Thoracic aorta (tissue), 2 donors: ENCODE data around the gene WFDC12. TPM values are rescaled to one million over a fixed set of nuclear protein-coding genes. Genes with fewer than 3 reads are reported as not detected.

ENCODE experiments used
- ATAC-seq: fragments of 150-250 bp; one replicate; pipeline ENCODE4 v1.8.0; 2017; ENCODE audit warnings: low read depth; ENCODE audit not compliant: insufficient number of reproducible peaks, low FRiP score
- DNase-seq: peaks from one replicate; pipeline ENCODE4 v3.0.0-alpha.2; 2020; ENCODE audit warnings: low spot score
- H3K27ac ChIP-seq, 2 donors: fragments of 200-600 bp; sonication (generic); 1 replicate in 1 of 2; 2 replicates in 1 of 2; pipeline ENCODE4 v1.5.1; 2016; ENCODE audit warnings: mild to moderate bottlenecking in 2 of 2, moderate library complexity in 2 of 2
- H3K27me3 ChIP-seq: fragments of 200-600 bp; sonication (generic); replicated peaks from 2 replicates; pipeline ENCODE4 v1.6.0; 2016; ENCODE audit warnings: mild to moderate bottlenecking; ENCODE audit not compliant: insufficient read depth
- H3K36me3 ChIP-seq: fragments of 200-600 bp; sonication (generic); one replicate; pipeline ENCODE4 v1.5.1; 2016
- H3K4me1 ChIP-seq, 2 donors: fragments of 200-600 bp; sonication (generic); 1 replicate in 1 of 2; 2 replicates in 1 of 2; pipeline versions ENCODE4 v1.5.1 to v1.6.0; 2016; ENCODE audit warnings: low read depth in 2 of 2, mild to moderate bottlenecking in 1 of 2; ENCODE audit not compliant: control insufficient read depth in 1 of 2
- H3K4me3 ChIP-seq: fragments of 200-600 bp; sonication (generic); 2 replicates; pipeline ENCODE4 v1.5.1; 2016; ENCODE audit warnings: mild to moderate bottlenecking
- H3K9me3 ChIP-seq: fragments of 200-600 bp; sonication (generic); 2 replicates; pipeline ENCODE4 v1.5.1; 2016
- total RNA-seq, 2 donors: library from RNA; depleted of rRNA; stranded (reverse); fragments of >200 nt; gene quantifications; one replicate each; pipeline versions ENCODE4 v1.1.0 to v1.2.3, GENCODE V29; 2016
- TF ChIP-seq, protein P1 (sequence below): fragments of 200-600 bp; sonication (generic); IDR thresholded peaks from one replicate; pipeline ENCODE4 v1.5.1; 2019; ENCODE audit warnings: antibody characterized with exemption

The WFDC12 gene
- total RNA-seq, 2 donors from 2014 or later = not detected

DNA sequence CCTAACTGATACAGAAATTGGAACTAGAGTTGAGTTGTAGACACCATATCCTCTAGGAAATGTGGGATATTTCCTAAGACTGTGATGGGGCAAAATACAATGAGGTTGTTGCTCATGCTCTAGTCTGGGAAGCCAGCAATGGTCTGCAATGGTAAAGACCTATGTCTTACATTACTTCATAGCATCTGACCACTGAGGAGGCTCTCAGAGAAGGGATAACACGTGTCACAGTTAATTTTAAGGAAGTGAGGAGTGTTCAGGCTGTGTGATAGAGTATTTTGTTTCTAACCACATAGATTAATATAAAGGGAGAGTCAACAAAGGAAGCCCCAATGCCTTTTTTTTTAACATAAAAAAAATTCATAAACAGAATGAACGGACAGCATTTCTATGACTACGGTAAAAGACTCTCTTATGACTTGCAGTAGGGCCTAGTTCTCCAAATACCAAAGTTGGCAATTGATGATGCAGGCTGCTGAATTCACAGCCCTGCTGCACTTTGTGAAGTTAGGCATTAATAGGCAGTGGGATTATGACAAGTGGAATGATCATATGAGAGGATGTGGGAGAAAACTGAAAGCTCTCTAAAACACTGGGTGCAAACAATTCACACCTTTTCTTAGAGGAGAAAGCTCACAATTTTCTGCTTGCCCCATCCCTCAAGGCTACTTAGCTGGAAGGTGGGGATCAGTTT is 37.0 kb downstream of the WFDC12 start:
- Histone ChIP-seq H3K27me3 (no peaks in the 10 kb centered on the region), H3K27ac (no peak overlapping the region), H3K9me3 (no peaks in the 10 kb centered on the region), H3K36me3 (peaks cover 6% of the 10 kb centered on the region), H3K4me1 (no peaks in the 10 kb centered on the region), H3K4me3 (no peak overlapping the region)
- TF ChIP-seq, protein P1, sequence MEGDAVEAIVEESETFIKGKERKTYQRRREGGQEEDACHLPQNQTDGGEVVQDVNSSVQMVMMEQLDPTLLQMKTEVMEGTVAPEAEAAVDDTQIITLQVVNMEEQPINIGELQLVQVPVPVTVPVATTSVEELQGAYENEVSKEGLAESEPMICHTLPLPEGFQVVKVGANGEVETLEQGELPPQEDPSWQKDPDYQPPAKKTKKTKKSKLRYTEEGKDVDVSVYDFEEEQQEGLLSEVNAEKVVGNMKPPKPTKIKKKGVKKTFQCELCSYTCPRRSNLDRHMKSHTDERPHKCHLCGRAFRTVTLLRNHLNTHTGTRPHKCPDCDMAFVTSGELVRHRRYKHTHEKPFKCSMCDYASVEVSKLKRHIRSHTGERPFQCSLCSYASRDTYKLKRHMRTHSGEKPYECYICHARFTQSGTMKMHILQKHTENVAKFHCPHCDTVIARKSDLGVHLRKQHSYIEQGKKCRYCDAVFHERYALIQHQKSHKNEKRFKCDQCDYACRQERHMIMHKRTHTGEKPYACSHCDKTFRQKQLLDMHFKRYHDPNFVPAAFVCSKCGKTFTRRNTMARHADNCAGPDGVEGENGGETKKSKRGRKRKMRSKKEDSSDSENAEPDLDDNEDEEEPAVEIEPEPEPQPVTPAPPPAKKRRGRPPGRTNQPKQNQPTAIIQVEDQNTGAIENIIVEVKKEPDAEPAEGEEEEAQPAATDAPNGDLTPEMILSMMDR = no peak
- DNase-seq (no peak), ATAC-seq (no peak)

DNA sequence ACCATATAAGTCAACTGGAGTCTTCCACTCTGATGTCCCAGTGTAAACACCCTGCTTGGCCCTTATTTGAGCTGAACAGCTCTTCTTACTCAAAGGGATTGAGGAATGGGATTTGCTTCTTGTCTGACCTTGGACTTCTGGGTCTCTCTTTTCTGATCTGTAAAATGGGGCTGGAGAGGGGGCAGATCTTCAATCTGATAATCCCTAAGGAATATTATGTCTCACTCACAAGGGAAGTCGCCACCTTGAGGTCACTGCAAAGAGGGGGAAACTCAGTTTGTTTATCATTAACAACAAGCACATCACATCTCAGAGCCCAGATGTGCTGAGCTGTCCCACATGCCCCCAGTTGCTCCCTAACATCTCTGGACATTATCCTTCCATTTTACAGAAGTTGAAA is 38.4 kb downstream of the WFDC12 start:
- no peak for ATAC-seq
- TF ChIP-seq, protein P1 = no peak
- no peak for DNase-seq

DNA sequence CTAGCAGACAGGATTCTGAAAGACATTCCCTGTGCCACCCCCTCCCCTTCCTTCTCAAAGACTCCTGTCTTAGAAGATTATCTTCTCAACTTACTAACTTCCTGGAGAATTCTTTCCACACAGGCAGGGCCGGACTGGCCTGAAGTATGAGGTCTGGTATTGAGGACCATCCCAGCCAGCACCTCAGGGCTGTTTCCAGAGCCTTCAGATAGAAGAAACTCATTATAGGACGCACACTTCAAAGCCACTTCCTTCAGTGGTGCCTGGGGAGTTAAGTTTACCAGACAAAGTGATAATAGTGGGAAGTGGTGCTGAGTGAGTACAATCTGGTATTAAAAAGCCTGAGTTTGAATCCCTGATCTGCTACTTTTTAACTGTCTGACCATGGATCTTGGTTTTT is 39.0 kb downstream of the WFDC12 start:
- Histone ChIP-seq H3K27ac (no peak overlapping the region), H3K4me1 (no peaks in the 10 kb centered on the region), H3K4me3 (no peak overlapping the region), H3K27me3 (no peaks in the 10 kb centered on the region), H3K9me3 (no peaks in the 10 kb centered on the region), H3K36me3 (peaks cover 8% of the 10 kb centered on the region)
- ATAC-seq (no peak), DNase-seq (no peak)
- TF ChIP-seq, protein P1 = no peak

More for the DNA sequence above, 38.4 kb downstream of the WFDC12 start:
- H3K9me3 ChIP-seq = no peaks in the 10 kb centered on the region
- H3K4me3 ChIP-seq = no peak overlapping the region
- no peak overlapping the region for H3K27ac ChIP-seq
- H3K36me3 ChIP-seq = peaks cover 8% of the 10 kb centered on the region
- H3K27me3 ChIP-seq = no peaks in the 10 kb centered on the region
- no peaks in the 10 kb centered on the region for H3K4me1 ChIP-seq

DNA sequence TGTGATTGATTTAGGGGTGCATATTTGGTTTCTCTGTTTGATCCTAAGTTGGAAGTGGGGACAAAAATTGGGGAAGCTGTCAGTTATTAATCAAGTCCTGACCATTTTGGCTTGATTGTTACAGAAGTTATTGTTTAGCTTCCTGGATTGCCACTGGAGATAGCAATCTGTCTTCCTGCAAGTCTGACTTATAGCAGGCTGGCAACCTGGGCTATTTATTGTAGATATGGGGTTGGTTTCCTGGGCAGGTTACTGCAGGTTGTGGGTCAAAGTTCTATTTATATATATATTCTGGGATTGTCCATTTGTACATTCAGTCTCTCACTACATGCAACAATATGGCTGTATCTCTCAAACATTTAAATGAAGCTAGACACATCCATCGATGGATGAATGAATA is 41.1 kb downstream of the WFDC12 start:
- TF ChIP-seq, protein P1 = no peak
- H3K4me3 ChIP-seq = no peak overlapping the region
- H3K27me3 ChIP-seq = no peaks in the 10 kb centered on the region
- H3K27ac ChIP-seq = no peak overlapping the region
- no peak for DNase-seq
- ATAC-seq = no peak
- H3K4me1 ChIP-seq = no peaks in the 10 kb centered on the region
- H3K36me3 ChIP-seq = peaks cover 8% of the 10 kb centered on the region
- no peaks in the 10 kb centered on the region for H3K9me3 ChIP-seq

DNA sequence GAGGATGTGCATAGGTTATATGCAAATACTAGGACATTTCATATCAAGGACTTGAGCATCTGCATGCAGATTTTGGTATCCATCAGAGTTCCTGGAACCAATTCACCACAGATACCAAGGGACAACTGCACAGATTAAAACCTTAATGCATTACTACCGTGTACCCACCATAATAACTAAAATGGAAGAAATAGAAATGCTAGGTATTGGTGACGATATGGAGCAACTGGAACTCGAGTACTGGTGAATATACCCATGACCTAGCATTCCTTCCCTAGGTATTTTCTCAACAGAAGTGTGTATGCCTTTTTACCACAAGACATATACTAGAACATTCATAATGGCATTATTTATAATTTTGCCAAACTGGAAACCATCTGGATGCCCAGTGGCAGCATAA is 41.8 kb downstream of the WFDC12 start:
- H3K27ac ChIP-seq = no peak overlapping the region
- no peaks in the 10 kb centered on the region for H3K27me3 ChIP-seq
- TF ChIP-seq, protein P1 = no peak
- no peak overlapping the region for H3K4me3 ChIP-seq
- no peaks in the 10 kb centered on the region for H3K9me3 ChIP-seq
- H3K4me1 ChIP-seq = no peaks in the 10 kb centered on the region
- ATAC-seq (no peak), DNase-seq (no peak)
- peaks cover 8% of the 10 kb centered on the region for H3K36me3 ChIP-seq
